Measurements from ENCODE around the gene CUL4B. TPM values are rescaled to one million over a fixed set of nuclear protein-coding genes. Genes with fewer than 3 reads are reported as not detected.

The CUL4B gene
- total and polyA plus RNA-seq, 10 of the 15 experiments (the other 5 are each of a cell fraction or from before 2014, with no cell fraction given): 11.0 to 37.3 (median 24.4) TPM

GRCh38 chrX:120512222-120512621 is 48.5 kb downstream of the CUL4B start:
- Histone ChIP-seq H3K79me2 (ENCODE audit: control insufficient read depth, insufficient read depth, low read length) (no peaks in the 10 kb centered on the region), H3K4me1 (ENCODE audit: control insufficient read depth, insufficient read depth, low read length) (no peaks in the 10 kb centered on the region), H3K27ac (ENCODE audit: control insufficient read depth, insufficient read depth) (no peak overlapping the region), H3K9me3 (replicated peaks; ENCODE audit: control insufficient read depth, insufficient read depth, low read length) (no peaks in the 10 kb centered on the region), H3K27me3 (replicated peaks in 1 of 2; ENCODE audit: control insufficient read depth in 2 of 2, insufficient read depth in 2 of 2, low read length in 1 of 2) (no peaks in the 10 kb centered on the region), H3K36me3 (ENCODE audit: control insufficient read depth in 2 of 2, insufficient read depth in 2 of 2, low read length in 1 of 2) (no peaks in the 10 kb centered on the region), H3K4me2 (ENCODE audit: control insufficient read depth, insufficient read depth) (no peak overlapping the region), H3K4me3 (no peak overlapping the region), H4K20me1 (ENCODE audit: control insufficient read depth, insufficient read depth) (no peaks in the 10 kb centered on the region), H2AFZ (ENCODE audit: control insufficient read depth, low read depth, low read length) (no peak overlapping the region), H3K9ac (ENCODE audit: control insufficient read depth, insufficient read depth, low read length) (no peak overlapping the region)
- 47% methylated on average over 3 of the region's 3 CpGs for WGBS (ENCODE audit: insufficient coverage, insufficient replicate concordance, low lambda C conversion rate, missing lambda C conversion rate)
- intact Hi-C loops (cut with micrococcal nuclease; ENCODE audit: unreplicated experiment) (no loop called here), in situ Hi-C loops (cut with MboI) (loop anchor here (25.0 kb wide), 2 partner anchors 250 to 1075 kb away; no protein-coding TSS in a partner anchor)
- no TSS peak for BruUV-seq (replicated peaks)
- RAD21 ChIA-PET (ENCODE audit: unreplicated experiment): interaction anchor here (1.1 kb wide), 1 partner anchor 151 kb away, joined by 4 read pairs; no protein-coding TSS in a partner anchor
- FAIRE-seq (no peak), DNase-seq (ENCODE audit: low read depth, low spot score) (no peak), ATAC-seq (no peak)
- SMC1A ChIA-PET (ENCODE audit: uncharacterized antibody, unreplicated experiment): no interaction called here
- CTCF ChIA-PET: interaction anchor here (1.2 kb wide), 1 partner anchor 242 kb away, joined by 3 read pairs; no protein-coding TSS in a partner anchor
- POLR2A ChIA-PET: no interaction called here
- no peak for TF ChIP-seq BHLHE40 (IDR thresholded peaks at IDR 0.05; ENCODE audit: borderline replicate concordance in 1 of 2, low read depth in 2 of 2, low read length in 1 of 2)
- TF ChIP-seq ZNF592 (IDR thresholded peaks at IDR 0.05): no peak
- no peak for TF ChIP-seq GATAD2B (conservative IDR thresholded peaks at IDR 0.05; ENCODE audit: low read depth)
- TF ChIP-seq ZNF217 (IDR thresholded peaks at IDR 0.05): no peak
- TF ChIP-seq EP300 (IDR thresholded peaks at IDR 0.05; ENCODE audit: borderline replicate concordance in 1 of 2, control insufficient read depth in 1 of 2, low read depth in 2 of 2, low read length in 2 of 2): no peak
- no peak for TF ChIP-seq ZZZ3 (IDR thresholded peaks at IDR 0.05; ENCODE audit: control insufficient read depth, insufficient read length, low read depth)
- no peak for TF ChIP-seq MEF2B (IDR thresholded peaks at IDR 0.05; ENCODE audit: partially characterized antibody, poor library complexity, severe bottlenecking)
- no peak for TF ChIP-seq CHD2 (IDR thresholded peaks at IDR 0.05; ENCODE audit: borderline replicate concordance, low read depth, low read length)
- TF ChIP-seq POU2F2 (IDR thresholded peaks at IDR 0.05; ENCODE audit: borderline replicate concordance, low read depth, low read length): no peak
- no peak for TF ChIP-seq ZBTB33 (IDR thresholded peaks at IDR 0.05)
- TF ChIP-seq RUNX3 (IDR thresholded peaks at IDR 0.05; ENCODE audit: low read length): no peak
- no peak for TF ChIP-seq NR2C1 (IDR thresholded peaks at IDR 0.05)
- TF ChIP-seq E2F8 (IDR thresholded peaks at IDR 0.05; ENCODE audit: low read depth, partially characterized antibody): no peak
- TF ChIP-seq USF1 (IDR thresholded peaks at IDR 0.05; ENCODE audit: borderline replicate concordance, extremely low read length, insufficient read depth, low read depth, low read length): no peak

Measured in GM12878 (cell line).